Pons (tissue), 1 donor: Measurements from ENCODE around the gene STXBP1.
"Not testable (repeated sequence)": the region's sequence is repeated elsewhere in the genome, so short reads cannot be mapped to it uniquely, and the experiment has no call there.

Experiments used
- DNase-seq: peaks from one replicate; pipeline ENCODE4 v3.0.0-alpha.2; 2016; ENCODE audit warnings: low spot score

The STXBP1 gene

DNA sequence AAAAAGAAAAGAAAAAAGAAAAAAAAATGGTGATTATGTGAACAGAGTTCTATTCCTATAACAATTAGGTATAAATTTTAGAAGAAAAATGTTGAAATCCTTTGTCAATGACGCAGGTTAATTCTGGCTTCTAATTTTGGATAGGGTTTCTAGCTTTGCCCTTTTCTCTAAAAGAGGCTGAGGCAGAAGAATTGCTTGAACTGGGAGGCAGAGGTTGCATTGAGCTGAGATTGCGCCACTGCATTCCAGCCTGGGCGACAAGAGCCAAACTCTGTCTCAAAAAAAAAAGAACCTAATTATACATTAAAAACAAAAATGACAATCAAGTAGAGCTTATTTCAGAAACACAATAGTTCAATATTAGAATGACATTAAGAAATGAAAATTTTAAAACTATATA lies 2.9 kb downstream of the STXBP1 start:
- no peak for DNase-seq

GRCh38 chr9:127621339-127621970 lies 9.4 kb downstream of the STXBP1 start:
- DNase-seq, result not testable (repeated sequence)

GRCh38 chr9:127626752-127627493 lies 14.8 kb downstream of the STXBP1 start:
- DNase-seq, result no peak

GRCh38 chr9:127627494-127627855 lies 15.4 kb downstream of the STXBP1 start:
- no peak for DNase-seq

GRCh38 chr9:127628758-127629467 lies 16.8 kb downstream of the STXBP1 start:
- DNase-seq, result no peak

GRCh38 chr9:127629468-127630081 lies 17.5 kb downstream of the STXBP1 start:
- DNase-seq, result no peak

- no peak for DNase-seq
Measured at GRCh38 chr9:127633216-127633862, 21.3 kb downstream of the STXBP1 start.

GRCh38 chr9:127634021-127634420 lies 21.9 kb downstream of the STXBP1 start:
- no peak for DNase-seq

DNA sequence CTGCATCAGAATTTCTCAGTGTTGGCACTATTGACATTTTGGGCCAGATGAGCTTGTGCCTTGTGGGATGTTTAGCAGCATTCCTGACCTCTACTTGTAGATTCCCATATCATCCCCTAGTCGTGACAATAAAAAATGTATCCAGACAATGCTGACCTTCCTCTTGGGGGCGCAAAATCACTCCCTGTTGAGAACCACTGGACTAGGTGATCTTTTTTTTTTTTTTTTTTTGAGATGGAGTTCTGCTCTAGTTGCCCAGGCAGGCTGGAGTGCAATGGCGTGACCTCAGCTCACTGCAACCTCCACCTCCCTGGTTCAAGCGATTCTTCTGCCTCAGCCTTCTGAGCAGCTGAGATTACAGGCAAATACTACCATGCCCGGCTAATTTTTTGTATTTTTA lies 22.6 kb downstream of the STXBP1 start:
- DNase-seq, result no peak

GRCh38 chr9:127635201-127635735 lies 23.2 kb downstream of the STXBP1 start:
- no peak for DNase-seq

DNA sequence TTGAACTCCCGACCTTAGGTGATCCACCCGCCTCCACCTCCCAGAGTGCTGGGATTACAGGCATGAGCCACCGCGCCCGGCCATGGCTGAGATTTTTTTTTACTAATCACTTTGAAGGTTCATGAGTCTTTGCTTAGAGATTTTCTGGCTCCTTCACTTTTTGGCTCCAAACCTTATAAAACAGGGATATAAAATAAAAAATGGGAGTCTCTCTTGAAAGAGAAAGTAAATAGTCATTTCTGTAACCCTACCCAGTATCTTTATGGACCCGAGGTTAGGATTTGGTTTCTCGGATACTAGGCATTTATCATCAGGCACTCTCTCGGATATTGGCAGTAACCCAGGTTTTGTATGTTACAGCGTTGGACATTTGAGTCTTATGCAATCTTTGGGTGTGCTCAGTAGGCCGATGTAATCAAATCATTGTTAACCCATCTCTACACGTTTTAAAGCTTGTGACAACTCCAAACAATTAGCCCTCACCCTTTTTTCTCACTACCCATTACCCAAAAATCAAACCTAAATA lies 25.3 kb downstream of the STXBP1 start:
- no peak for DNase-seq

GRCh38 chr9:127640908-127641545 lies 28.9 kb downstream of the STXBP1 start:
- no peak for DNase-seq

DNA sequence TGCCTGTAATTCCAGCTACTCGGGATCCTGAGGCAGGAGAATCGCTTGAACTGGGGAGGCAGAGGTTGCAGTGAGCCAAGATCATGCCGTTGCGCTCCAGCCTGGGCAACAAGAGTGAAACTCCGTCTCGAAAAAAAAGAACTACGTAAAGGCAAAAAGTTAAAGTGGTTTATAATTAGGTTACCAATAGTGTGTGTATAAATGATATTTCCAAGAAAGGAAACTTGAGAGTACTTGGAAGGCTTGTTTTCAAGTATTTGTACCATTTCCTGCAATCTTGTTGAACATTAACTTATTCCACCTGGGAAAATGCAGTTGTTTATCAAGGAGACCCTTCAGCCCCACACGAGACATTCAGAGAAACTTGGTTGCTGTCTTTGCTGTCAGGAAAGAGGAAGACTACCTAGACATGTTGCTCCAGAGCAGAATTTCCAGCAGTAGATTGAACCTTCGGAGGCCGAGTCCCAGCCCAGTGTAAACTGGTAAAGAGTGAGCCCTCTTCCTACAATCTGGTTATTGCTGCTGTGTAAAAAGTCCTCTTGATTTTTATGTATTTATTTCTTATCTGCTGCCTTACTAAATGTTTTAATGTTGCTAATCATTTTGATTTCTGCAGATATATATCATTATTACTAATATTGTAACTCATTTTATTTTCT lies 30.1 kb downstream of the STXBP1 start:
- no peak for DNase-seq

DNA sequence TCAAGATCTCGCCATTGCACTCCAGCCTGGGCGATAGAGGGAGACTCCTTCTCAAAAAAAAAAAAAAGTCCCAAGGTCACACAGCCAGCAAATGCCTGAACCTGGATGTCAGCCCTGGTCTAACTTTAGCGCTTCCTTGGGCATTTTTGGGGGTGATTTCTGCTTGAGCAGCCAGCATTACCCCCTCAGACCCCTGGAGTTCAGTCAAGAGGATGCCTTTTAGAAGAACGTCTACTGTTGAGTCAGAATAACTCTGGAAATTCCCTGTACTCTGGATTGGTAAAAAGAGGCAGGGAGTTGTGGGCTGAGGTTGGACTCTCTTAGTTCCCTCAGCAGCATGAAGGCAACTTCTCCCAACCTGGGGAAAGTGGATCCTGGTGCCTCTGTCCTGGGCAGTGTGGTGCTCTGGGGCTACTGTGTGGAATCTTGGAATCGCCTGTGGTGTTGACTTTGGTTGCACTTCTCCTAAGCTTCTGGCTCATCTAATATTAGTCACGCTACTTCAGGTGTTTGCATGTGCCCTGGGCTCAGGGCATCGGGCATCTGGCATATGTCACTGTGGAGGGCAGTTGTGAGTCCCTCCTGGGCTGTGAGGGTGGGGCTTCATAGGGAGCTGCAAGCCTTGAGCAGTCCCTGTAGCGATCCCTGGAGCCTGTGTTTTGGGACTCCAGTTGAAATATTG lies 32.2 kb downstream of the STXBP1 start:
- DNase-seq, result no peak

GRCh38 chr9:127644943-127645342 lies 32.9 kb downstream of the STXBP1 start:
- no peak for DNase-seq

DNA sequence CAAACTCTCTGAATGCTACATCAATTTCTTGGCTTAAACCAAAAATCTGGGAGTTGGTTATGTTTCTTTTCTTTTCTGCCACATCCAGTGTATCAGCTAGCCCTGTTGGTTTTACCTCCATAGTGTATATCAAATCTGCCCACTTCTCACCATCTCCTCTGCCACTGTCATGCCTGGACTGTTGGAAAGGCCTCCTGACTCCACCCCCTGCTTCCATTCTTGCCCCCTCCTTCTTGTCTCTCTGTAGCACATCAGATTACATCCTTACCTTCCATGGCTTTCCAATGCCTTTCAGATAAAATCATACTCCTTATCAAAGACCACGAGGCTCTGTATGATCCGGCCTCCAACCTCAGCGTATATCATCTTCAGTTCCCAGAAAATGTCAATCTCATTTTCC lies 35.4 kb downstream of the STXBP1 start:
- no peak for DNase-seq

DNA sequence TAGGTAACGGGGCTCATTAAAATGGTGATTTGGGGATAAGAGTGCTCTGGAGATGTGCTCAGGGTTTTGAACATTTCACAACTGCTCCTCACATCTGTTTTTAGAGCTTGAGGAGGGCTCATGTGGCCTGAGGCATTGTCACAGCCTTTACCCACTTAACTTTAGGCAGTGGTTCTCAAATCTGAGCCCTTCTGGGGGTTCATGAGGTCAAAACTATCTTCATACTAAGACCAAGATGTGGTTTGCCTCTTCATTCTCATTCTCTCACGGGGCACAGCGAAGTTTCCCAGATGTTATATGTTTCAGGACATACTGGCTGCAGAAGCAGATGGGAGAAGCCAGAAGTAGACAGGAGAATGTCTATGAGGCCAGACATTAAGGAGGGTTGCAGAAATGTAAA lies 38.4 kb downstream of the STXBP1 start:
- no peak for DNase-seq

GRCh38 chr9:127651697-127652610 lies 39.9 kb downstream of the STXBP1 start:
- DNase-seq, result no peak

GRCh38 chr9:127652733-127653132 lies 40.7 kb downstream of the STXBP1 start:
- no peak for DNase-seq
